GM21737 (cell line): ENCODE data around the gene ESYT1.
"Not testable (repeated sequence)": the region's sequence is repeated elsewhere in the genome, so short reads cannot be mapped to it uniquely, and the experiment has no call there.

Source experiments
- ATAC-seq: cut with Tn5 transposase; IDR thresholded peaks from one replicate; pipeline ENCODE4 v1.9.1; 2021; ENCODE audit warnings: mild to moderate bottlenecking, moderate library complexity; ENCODE audit not compliant: unreplicated experiment

Gene ESYT1

DNA sequence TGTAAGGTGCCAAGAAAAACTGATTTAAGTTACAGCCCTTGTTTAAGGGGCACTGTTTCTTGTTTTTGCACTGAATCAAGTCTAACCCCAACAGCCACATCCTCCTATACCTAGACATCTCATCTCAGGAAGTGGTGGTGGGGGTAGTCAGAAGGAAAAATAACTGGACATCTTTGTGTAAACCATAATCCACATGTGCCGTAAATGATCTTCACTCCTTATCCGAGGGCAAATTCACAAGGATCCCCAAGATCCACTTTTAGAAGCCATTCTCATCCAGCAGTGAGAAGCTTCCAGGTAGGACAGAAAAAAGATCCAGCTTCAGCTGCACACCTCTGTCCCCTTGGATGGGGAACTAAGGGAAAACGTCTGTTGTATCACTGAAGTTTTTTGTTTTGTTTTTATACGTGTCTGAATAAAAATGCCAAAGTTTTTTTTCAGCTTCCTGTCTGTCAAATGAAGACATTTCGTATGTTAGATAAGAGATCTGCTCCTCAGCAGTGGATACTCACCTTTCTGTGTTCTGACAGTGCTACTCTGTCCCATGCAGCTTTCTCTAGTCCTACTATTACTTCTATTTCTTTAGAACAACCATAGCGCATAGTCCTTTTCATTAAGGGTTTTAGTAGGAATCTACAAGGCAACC lies 24.9 kb upstream of the ESYT1 start:
- ATAC-seq: no peak

DNA sequence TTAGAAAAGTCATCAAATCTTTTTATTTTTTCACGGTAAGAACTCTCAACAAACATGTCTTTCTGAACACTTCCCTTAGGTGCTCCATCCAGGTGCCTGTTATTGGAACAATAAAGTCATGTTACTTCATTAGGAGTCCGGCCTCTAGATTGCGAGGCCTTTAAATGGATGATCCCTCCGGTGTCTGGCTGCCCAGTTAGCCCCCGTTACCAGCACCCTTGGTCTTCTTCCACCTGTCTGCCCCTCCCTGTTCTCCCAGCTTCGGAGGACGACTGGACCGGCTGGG lies 24.3 kb upstream of the ESYT1 start:
- ATAC-seq: no peak

DNA sequence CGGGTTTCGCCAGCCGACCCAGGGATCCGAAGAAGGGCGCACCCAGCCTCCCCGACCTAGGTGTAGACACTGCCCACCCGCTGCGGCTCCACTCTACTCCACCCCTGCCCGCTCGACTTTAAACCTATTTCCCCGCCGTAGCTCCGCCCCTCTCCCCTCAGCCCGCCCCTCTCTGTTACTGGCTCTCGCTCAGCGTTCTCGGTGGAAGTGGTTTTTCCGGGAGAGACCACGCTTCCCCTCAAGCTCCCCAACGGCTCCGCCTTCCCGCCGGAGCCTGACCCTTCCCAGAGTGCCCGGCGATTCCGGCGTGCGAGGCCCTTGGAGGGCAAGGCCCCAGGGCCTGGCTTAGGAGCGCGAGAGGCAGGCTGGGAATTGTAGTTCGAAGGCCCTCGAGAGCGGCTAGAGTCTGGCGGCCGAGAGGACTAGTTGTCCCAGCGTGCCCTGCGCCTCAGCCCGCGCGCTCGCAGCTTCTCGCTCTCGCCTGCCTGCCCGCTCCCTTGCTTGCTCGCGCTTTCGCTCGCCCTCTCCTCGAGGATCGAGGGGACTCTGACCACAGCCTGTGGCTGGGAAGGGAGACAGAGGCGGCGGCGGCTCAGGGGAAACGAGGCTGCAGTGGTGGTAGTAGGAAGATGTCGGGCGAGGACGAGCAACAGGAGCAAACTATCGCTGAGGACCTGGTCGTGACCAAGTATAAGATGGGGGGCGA lies 23.8 kb upstream of the ESYT1 start, which contains the start of gene PA2G4:
Gene PA2G4, plus strand, starts transcription at position 451 of the 706 bp plus-strand sequence. Its CDS starts 179 bp downstream, at position 630.
- ATAC-seq: peak; percentile 87

DNA sequence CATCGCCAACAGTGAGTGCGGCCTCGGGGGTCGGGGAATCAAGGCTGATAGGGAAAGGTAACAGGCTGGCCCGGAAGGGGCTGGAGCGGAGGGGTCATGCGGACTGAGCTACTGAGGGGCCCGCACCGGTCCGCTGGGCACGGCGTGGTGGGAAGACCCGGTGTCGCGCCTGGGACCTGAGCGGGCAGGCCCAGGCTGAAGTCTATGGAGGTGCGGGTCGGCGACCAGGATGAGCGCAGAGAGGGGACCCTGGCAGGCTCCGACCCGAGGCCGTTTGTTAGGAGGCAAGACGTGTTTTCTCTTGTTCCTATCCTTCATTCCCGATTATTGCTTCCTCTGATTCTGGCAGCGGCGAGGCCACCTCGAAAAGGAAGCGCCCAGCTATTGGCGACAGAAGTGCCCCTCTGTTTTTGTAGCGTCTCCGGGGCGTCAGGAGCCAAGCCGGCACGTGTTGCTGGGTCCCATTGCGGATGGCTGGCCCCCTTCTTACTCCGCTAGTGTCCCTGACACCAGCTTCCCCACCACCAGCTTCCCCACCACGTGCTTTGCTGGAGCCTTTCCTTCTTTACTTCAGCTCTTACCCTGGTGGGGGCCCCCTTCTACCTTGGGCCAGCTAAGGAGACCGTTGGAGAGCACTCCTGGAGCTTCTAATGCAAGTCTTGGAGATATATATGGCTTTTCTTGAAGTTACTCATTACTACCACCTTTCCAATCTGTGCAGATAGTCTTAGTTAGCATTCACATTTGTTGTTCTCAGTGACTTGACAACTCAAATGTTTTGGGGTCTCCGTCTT lies 23.1 kb upstream of the ESYT1 start:
- ATAC-seq: peak; percentile 16

DNA sequence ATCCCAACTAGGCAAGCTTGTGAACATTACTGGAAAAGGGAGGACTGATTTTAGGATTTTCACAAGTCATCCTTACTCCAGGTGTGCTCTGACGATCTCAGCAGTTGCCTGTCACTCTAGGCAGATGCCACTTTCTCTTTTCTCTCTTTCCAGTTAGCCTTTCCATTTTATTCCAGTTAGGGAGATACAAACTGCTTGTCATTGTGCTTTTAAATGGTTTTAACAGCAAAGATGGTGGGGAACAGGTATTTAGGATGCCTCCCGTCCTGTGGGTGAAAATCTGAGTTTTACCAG lies 22.5 kb upstream of the ESYT1 start:
- ATAC-seq: no peak

DNA sequence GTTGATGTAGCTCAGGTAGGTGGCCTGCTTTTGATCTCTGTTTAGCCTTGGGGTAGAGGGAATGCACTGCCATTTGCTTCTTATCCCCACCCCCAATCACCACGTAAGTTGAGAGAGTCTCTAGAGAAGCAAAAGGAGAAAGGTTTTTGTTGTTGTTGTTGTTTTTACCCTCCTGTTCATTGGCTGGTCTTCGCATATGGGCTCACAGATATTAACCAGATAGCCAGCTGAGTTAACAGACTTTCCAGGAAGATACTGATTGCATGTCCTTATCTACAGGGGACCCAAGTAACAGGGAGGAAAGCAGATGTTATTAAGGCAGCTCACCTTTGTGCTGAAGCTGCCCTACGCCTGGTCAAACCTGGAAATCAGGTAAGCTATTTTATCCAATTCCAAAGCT lies 20.8 kb upstream of the ESYT1 start:
- no peak for ATAC-seq

DNA sequence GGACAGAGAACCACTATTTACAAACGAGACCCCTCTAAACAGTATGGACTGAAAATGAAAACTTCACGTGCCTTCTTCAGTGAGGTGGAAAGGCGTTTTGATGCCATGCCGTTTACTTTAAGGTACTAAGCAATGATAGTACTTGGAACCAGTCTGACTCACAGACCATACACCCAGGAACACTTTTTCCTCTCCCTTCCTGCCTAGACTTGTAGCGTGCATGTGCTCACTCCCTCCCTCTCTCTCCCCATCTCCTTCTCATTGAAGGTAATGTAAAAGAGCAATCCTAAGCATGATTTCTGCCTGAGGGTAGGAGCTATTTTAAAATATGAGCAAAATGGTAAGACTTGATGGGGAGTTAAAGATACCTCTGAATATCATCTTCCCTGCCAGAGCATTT lies 17.5 kb upstream of the ESYT1 start:
- no peak for ATAC-seq

DNA sequence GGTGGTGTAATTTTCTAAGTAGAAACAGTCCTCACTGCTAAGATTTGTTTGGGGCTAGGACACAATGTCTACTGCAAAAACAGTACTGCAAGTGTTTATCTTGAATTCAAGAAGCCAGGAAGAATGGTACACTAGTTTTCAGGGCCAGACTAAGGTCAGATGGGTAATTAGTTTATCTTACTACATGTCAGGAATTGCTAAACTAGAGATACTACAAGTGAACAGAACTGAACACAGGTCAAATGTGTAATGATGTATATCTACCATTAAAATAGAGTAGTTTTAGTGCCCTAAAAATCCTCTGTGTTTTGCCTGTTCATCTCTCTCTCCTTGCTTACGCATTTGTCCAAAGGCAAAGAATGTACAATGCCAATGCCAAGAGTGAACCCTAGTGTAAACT lies 14.0 kb upstream of the ESYT1 start:
- ATAC-seq: no peak

DNA sequence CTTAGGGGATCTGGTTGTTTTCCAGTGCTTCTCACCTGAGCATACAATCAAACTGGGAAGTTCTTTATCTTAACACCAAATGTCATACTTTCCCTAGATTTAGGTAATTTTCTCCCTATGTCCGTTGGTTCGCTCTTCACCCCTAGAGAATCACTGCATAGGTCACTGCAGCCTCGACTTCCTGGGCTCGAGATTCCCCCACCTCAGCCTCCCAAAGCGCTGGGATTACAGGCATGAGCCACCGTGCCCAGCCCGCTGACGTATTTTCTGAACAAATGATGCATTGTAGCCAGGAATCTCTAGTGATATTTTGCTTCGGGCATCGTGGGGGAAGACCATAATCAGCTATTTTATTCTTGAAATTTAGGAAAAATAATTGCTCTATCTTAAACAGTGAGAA lies 12.7 kb upstream of the ESYT1 start:
- no peak for ATAC-seq

DNA sequence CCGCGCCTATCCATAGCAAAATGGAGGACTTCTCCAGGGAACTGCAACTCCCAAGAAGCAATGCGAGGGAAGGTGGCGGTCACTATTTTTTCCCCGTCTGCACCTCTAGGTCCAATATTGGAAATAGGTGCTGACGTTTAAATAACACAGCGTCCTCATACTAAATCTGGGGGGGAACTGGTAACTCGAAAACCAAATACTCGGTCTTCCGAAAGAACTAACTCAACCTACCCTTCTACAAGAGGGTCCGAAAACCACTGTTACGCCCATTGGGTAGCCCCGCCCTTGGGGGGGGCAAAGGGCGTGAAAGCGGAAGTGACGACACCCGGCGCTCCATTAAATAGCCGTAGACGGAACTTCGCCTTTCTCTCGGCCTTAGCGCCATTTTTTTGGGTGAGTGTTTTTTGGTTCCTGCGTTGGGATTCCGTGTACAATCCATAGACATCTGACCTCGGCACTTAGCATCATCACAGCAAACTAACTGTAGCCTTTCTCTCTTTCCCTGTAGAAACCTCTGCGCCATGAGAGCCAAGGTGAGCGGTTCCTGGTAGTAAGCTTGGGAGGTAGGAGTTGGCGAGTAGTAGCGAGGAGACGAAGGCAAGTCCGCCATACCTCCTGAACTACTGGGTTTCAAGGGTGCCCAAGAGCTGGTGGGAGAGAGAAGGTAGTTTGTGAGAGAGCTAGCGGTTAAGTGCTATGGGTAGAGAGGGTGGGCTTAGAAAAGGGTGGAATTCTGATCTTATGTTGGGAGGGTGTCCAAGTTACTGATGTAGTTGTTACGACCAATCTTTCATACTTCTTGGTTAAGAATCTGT lies 11.6 kb upstream of the ESYT1 start, which contains the start of gene RPL41:
Gene RPL41, plus strand, starts transcription at position 367 of the 815 bp plus-strand sequence.
- ATAC-seq: peak; percentile 47

DNA sequence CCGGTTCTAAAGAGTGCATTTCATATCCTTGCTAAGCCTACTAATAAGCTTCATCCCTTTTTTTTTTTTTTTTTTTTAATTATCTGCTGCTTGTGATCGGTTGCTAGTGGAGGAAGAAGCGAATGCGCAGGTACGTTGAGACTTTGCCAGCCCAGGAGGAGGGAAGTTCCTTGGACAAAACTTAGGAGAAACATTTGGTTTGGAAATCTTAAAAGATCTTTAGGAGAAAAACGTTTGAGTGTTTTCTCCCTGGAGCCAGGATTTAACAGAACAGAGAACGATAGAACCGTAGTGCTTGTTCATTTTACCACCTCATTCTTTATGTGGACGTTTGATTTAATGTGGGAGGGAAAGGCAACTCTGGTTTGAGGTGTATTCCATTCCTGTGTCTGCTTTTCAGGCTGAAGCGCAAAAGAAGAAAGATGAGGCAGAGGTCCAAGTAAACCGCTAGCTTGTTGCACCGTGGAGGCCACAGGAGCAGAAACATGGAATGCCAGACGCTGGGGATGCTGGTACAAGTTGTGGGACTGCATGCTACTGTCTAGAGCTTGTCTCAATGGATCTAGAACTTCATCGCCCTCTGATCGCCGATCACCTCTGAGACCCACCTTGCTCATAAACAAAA lies 10.9 kb upstream of the ESYT1 start:
- not testable (repeated sequence) for ATAC-seq

DNA sequence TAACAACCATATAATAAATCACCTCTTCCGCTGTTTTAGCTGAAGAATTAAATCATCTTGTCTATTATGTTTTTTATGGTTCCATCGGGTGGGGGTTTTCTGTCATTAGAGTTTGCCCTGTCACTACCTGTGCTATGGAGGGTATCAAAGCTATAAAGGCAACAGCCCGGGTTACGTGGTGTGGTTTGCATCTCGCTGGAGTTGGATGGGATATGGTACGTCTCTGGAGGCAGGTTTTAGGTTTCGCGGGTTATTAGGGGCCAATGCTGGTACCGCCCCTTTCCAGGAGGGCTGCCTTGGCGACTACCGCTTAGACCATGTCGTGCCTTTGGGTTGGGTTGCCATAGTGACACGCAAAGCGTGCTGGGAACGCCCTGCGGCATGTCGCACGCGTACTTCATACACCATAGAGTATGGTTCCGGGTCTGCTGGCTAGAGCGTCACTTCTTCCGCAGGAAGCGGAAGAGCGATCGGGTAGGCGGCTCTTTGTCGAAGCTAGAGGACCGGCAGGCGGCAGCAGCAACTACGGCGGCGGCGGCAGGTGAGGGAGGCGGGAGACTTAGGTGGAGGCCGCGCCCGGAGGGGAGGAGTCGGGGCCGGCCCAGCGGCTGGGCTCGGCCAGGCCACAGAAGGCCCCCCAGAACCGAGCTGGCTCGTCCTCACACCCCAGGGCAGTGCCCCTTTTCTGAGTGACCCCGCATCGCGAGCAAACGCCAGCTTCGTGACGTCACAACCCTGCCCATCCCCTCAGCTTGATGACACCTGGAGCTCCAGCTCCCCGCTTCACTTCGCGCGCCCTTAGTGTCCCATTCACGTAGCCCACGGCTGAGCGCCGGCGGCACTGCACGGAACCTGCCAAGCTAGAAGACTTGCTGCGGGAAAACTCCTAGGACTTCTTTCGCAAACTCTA lies 10.0 kb upstream of the ESYT1 start, which contains the start of gene ZC3H10:
Gene ZC3H10, plus strand, starts transcription at position 489 of the 910 bp plus-strand sequence. CDS start 2,297 bp downstream, outside the sequence.
- ATAC-seq: peak; percentile 82

DNA sequence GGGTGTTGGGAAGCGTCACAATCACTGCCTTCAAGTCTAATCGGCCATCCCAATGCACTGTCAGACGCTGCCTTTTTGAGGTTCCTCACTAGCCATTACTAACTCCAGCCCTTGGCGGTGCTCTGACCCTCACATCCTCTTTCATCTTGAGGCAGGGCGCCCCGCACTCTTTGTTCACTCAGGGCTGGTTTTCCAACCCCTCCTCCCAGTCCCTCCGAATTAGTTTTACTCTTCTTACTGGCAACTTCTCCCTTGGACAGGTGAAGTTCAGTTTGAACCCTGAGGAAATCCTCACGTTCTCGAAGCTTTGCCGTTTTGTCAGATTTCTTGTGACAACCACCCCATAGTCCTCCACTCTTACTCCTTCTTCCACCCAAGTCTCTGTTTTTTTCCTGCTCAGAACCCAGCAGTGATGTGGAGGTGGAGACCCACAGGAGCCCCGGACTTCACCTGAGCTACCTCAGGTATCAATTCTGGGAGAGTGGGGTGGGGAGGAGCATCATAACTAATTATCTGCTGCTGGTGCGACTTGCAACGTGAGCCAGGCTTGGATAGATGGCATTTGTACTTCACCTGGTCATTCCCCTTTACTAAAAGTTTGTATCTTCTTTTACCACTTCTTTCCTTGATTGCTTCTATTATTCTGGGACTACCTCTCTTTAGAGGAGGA lies 9.2 kb upstream of the ESYT1 start:
- peak; percentile 5 for ATAC-seq

DNA sequence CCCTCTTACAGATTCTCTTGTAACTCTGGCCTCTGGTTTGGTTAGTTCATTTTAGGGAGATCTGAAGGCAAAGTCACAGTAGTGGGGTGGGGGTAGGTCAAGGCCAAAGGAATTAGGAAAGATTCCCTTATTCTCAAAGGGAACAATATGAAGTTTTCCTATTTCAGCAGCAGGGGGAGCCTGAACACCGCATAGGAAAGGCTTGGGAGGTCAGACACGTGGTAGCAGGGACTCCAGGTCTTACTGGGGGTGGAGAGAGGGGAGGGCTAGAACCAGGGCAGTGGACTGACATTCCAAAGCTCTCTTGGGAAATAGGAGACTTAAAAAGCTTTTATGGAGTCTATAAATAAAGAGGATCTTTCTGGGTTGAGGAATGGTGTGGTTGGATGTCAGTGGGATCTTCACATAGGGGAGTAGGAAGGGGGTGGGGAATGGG lies 8.7 kb upstream of the ESYT1 start:
- ATAC-seq: no peak

DNA sequence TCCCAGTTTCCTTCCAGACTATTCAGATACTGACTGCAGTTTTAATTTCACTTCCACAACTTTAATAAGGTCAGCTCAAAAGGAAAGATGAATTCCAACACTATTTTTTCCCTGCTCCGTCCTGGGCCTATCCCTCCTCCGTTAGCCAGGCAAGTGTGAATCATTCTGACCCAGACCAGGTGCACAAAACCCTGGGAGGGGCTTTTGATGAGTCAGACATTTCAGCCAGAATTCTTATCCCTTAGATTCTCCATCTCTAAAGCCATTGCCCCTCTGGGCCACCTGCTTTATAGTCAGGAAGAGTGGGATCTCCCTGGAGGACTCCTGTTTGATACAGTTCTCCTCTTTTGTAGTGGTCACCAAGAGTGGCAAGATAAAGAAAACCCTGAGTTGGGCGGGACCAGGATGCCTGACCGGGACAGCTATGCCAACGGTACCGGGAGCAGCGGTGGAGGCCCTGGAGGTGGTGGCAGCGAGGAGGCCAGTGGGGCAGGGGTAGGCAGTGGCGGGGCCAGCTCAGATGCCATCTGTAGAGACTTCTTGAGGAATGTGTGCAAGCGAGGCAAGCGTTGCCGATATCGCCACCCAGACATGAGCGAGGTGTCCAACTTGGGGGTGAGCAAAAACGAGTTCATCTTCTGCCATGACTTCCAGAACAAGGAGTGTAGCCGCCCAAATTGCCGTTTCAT lies 7.8 kb upstream of the ESYT1 start:
- no peak for ATAC-seq

DNA sequence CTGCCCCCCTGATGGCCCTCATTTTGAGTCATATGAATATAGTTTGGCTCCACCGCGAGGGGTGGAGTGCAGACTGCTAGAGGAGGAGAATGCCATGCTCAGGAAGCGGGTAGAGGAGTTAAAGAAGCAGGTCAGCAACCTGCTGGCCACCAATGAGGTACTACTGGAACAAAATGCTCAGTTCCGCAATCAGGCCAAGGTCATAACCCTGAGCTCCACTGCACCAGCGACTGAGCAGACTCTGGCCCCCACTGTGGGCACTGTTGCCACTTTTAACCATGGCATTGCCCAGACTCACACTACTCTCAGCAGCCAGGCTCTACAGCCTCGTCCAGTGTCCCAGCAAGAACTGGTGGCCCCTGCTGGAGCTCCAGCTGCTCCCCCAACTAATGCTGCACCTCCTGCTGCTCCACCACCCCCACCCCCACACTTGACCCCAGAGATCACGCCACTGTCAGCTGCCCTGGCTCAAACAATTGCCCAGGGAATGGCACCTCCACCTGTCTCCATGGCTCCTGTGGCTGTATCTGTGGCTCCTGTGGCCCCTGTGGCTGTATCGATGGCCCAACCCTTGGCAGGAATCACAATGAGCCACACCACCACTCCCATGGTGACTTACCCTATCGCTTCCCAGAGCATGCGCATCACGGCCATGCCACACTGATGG lies 6.7 kb upstream of the ESYT1 start:
- ATAC-seq: no peak

DNA sequence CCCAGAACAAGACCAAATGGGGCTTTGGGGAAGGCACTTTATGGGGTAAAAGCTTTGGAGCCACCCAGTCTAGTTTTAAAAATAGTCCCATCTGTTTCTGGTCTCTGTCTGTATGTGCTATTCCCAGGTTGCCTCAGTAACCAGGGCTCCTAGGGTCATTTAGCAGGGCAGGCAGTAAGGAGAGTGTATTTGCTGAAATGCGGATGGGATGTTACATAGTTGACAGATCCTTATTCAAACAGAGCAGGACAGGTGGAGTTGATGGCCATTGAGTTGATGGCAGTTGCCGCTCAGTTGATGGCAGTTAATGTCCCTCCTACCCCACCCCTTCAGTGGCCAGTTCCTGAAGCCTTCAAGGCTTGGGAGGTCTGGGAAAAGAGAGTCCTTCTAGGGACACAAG lies 5.4 kb upstream of the ESYT1 start:
- ATAC-seq: no peak

DNA sequence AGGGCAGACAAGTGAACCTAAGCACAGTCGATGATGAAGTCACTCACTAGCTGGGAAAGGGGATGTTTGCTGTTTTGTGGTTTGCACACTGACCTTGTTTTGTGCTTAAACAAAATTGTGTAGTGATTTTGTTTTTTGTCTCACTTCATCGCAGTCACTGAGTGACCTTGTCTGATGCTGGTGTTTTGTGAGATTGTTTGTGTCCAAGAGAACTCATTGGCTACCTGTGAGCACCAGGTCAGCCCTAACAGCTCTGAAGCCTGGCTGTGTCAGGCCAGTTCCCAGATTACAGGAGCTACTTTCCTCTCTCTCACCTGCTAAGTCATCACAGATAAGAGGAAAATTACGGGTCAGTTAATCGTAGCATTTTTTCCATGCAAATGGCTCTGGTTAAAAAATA lies 3.9 kb upstream of the ESYT1 start:
- no peak for ATAC-seq
